ENCODE data around the gene BCL6B. TPM values are rescaled to one million over a fixed set of nuclear protein-coding genes. Genes with fewer than 3 reads are reported as not detected.

BCL6B gene
- total RNA-seq, 1 experiment from 2014 or later = 0.18 TPM

DNA sequence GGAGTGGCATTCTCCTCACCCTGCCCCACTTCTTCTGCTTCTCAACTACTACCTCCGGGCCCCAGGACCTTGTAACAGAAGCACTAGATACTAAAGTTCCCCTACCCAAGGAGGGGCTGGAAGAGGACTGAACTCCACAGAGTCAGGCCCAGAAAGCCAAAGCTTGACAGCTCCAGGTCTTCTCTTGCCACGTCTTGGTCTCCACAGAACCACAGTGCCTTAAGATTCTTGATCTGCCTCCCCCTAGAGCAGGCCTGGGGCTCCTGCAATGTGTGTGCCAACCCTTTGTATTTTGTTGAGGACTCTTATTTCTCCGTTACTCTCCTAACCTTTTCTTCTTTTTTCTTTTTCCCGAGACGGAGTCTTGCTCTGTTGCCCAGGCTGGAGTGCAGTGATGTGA, 17.0 kb downstream of the BCL6B start:
- no peak overlapping the region for H3K4me3 ChIP-seq (ENCODE audit: low read depth in 2 of 2, low read length in 2 of 2)
- H3K4me1 ChIP-seq (ENCODE audit: control insufficient read depth, insufficient read depth, low read length) = peaks cover 9% of the 10 kb centered on the region
- in situ Hi-C loops (cut with HindIII; ENCODE audit: low pct_unique_long_range_greater_than_20kb, low sequenced_read_pairs) (no loop called here), intact Hi-C loops (cut with micrococcal nuclease; ENCODE audit: unreplicated experiment) (loop anchor here (10.0 kb wide), 1 partner anchor 125 kb away; no protein-coding TSS in a partner anchor)
- no peaks in the 10 kb centered on the region for H3K27me3 ChIP-seq (ENCODE audit: control insufficient read depth, insufficient read depth, low read length)
- ChIA-PET POLR2A (no interaction called here), CTCF (interaction anchor here (0.7 kb wide), 1 partner anchor 139 kb away, joined by 4 read pairs; no protein-coding TSS in a partner anchor)
- no peaks in the 10 kb centered on the region for H3K9me3 ChIP-seq (ENCODE audit: control insufficient read depth, insufficient read depth, low read depth, low read length)
- TF ChIP-seq TCF7L2 (IDR thresholded peaks at IDR 0.05; ENCODE audit: low read depth, low read length) = no peak
- TF ChIP-seq POLR2AphosphoS5 (IDR thresholded peaks at IDR 0.05; ENCODE audit: low read depth, low read length) = no peak
- no peak for TF ChIP-seq SIN3A (IDR thresholded peaks at IDR 0.05; ENCODE audit: borderline replicate concordance, insufficient read depth, low read depth, low read length)
- TF ChIP-seq, protein P1, sequence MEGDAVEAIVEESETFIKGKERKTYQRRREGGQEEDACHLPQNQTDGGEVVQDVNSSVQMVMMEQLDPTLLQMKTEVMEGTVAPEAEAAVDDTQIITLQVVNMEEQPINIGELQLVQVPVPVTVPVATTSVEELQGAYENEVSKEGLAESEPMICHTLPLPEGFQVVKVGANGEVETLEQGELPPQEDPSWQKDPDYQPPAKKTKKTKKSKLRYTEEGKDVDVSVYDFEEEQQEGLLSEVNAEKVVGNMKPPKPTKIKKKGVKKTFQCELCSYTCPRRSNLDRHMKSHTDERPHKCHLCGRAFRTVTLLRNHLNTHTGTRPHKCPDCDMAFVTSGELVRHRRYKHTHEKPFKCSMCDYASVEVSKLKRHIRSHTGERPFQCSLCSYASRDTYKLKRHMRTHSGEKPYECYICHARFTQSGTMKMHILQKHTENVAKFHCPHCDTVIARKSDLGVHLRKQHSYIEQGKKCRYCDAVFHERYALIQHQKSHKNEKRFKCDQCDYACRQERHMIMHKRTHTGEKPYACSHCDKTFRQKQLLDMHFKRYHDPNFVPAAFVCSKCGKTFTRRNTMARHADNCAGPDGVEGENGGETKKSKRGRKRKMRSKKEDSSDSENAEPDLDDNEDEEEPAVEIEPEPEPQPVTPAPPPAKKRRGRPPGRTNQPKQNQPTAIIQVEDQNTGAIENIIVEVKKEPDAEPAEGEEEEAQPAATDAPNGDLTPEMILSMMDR (IDR thresholded peaks at IDR 0.05) = no peak
- TF ChIP-seq, protein P2, sequence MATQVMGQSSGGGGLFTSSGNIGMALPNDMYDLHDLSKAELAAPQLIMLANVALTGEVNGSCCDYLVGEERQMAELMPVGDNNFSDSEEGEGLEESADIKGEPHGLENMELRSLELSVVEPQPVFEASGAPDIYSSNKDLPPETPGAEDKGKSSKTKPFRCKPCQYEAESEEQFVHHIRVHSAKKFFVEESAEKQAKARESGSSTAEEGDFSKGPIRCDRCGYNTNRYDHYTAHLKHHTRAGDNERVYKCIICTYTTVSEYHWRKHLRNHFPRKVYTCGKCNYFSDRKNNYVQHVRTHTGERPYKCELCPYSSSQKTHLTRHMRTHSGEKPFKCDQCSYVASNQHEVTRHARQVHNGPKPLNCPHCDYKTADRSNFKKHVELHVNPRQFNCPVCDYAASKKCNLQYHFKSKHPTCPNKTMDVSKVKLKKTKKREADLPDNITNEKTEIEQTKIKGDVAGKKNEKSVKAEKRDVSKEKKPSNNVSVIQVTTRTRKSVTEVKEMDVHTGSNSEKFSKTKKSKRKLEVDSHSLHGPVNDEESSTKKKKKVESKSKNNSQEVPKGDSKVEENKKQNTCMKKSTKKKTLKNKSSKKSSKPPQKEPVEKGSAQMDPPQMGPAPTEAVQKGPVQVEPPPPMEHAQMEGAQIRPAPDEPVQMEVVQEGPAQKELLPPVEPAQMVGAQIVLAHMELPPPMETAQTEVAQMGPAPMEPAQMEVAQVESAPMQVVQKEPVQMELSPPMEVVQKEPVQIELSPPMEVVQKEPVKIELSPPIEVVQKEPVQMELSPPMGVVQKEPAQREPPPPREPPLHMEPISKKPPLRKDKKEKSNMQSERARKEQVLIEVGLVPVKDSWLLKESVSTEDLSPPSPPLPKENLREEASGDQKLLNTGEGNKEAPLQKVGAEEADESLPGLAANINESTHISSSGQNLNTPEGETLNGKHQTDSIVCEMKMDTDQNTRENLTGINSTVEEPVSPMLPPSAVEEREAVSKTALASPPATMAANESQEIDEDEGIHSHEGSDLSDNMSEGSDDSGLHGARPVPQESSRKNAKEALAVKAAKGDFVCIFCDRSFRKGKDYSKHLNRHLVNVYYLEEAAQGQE (IDR thresholded peaks at IDR 0.05; ENCODE audit: insufficient read depth in 1 of 2, low read depth in 2 of 2, low read length in 1 of 2) = no peak
- no peak overlapping the region for H3K27ac ChIP-seq (ENCODE audit: low read length)
- DNase-seq (ENCODE audit: low read depth, low spot score) (no peak), ATAC-seq (no peak)
- no TSS peak for BruUV-seq (replicated peaks)
- H3K36me3 ChIP-seq (ENCODE audit: control insufficient read depth, insufficient read depth, low read length) = no peaks in the 10 kb centered on the region

DNA sequence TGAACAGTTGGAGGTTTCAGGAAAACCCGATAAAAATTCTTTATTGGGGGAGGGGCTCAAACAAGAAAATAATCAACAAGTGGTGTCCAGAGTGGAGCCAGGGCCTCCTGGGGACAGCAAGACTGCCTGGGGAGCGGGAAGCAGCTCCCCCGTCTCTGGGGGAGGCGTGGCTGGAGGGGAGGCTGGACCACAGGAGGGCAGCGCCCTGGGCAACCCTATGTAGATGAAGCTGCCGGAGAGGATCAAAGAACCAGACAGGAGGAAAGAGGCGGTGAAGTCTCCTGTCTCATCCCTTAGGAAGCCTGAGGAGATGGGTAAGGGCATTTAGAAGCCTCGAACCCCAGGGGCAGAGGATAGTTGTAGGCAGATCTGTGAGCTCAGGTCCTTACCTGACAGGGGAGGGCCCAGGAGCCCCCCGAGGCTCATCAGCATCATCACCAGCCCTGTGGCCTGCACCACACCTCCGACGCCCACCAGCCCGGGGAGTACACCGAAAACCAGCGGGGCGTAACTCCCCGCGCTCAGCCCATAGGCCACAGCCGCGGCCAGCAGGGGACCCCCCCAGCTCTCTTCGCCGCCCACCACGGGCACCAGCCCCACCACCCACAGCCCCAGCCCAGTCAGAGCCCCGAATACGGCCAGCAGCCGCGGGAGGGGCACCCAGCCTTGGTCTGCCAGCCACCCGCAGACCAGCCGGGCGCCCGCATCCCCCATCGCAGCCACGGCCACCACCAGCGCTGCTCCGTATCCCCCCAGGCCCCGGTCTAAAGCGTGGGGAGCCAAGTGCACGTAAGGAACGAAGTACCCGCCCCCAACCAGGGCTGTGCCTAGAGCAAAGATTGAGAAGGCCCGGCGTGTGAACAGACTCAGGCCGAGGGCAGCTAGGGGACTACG, 19.0 kb downstream of the BCL6B start:
- no peak overlapping the region for H3K4me3 ChIP-seq (ENCODE audit: low read depth in 2 of 2, low read length in 2 of 2)

More for the DNA sequence above, 19.0 kb downstream of the BCL6B start:
- DNase-seq (ENCODE audit: low read depth, low spot score) = no peak
- ChIA-PET POLR2A (interaction anchor here (0.6 kb wide), 1 partner anchor 100 kb away, joined by 7 read pairs; no protein-coding TSS in a partner anchor), CTCF (no interaction called here)
- H3K27ac ChIP-seq (ENCODE audit: low read length) = no peak overlapping the region
- no peaks in the 10 kb centered on the region for H3K36me3 ChIP-seq (ENCODE audit: control insufficient read depth, insufficient read depth, low read length)
- intact Hi-C loops (cut with micrococcal nuclease; ENCODE audit: unreplicated experiment) = loop anchor here (10.0 kb wide), 1 partner anchor 123 kb away; no protein-coding TSS in a partner anchor
- BruUV-seq (replicated peaks) = no TSS peak
- no peaks in the 10 kb centered on the region for H3K27me3 ChIP-seq (ENCODE audit: control insufficient read depth, insufficient read depth, low read length)
- H3K4me1 ChIP-seq (ENCODE audit: control insufficient read depth, insufficient read depth, low read length) = peaks cover 12% of the 10 kb centered on the region
- no peaks in the 10 kb centered on the region for H3K9me3 ChIP-seq (ENCODE audit: control insufficient read depth, insufficient read depth, low read depth, low read length)
- in situ Hi-C loops (cut with HindIII; ENCODE audit: low pct_unique_long_range_greater_than_20kb, low sequenced_read_pairs) = no loop called here
- no peak for ATAC-seq
- TF ChIP-seq, protein P2 (IDR thresholded peaks at IDR 0.05; ENCODE audit: insufficient read depth in 1 of 2, low read depth in 2 of 2, low read length in 1 of 2) = no peak
- no peak for TF ChIP-seq SIN3A (IDR thresholded peaks at IDR 0.05; ENCODE audit: borderline replicate concordance, insufficient read depth, low read depth, low read length)
- TF ChIP-seq, protein P1 (IDR thresholded peaks at IDR 0.05) = no peak
- TF ChIP-seq TCF7L2 (IDR thresholded peaks at IDR 0.05; ENCODE audit: low read depth, low read length) = no peak
- no peak for TF ChIP-seq POLR2AphosphoS5 (IDR thresholded peaks at IDR 0.05; ENCODE audit: low read depth, low read length)

Measured in Panc1 (cell line).